Endothelial cell of umbilical vein (primary cell): Measurements from ENCODE around the gene RFX1. TPM values are rescaled to one million over a fixed set of nuclear protein-coding genes. Genes with fewer than 3 reads are reported as not detected.

ENCODE experiments used
- BruUV-seq: library from RNA; stranded (reverse); fragments of 400-500 nt; replicated peaks from 2 replicates; lab custom pipeline; 2021; lab: Mats Ljungman, UMichigan
- CTCF ChIA-PET: fragments of 300-600, 350-600 bp; sonication (Branson Sonifier 250); formaldehyde crosslinking; loops from one replicate; lab custom pipeline; 2021; ENCODE audit warnings: antibody characterized with exemption, inconsistent platforms; lab: Charles Lee
- POLR2A ChIA-PET: fragments of 300-600, 350-600 bp; sonication (Branson Sonifier 250); formaldehyde crosslinking; loops from one replicate; lab custom pipeline; 2021; ENCODE audit warnings: antibody characterized with exemption, inconsistent platforms; lab: Charles Lee
- DNase-seq: peaks from one replicate; pipeline ENCODE4 v3.0.0-alpha.2; 2011; ENCODE audit warnings: low read depth, low spot score
- FAIRE-seq: peaks from 2 replicates; lab custom pipeline; 2011; peaks lifted over from hg19 to GRCh38; lab: Jason Lieb, UNC
- H2AFZ ChIP-seq: 2 replicates; pipeline ENCODE4 v1.6.0; 2012; ENCODE audit warnings: low read depth, low read length, control low read depth, inconsistent platforms
- H3K27ac ChIP-seq: 2 replicates; pipeline ENCODE4 v1.5.1; 2011; ENCODE audit warnings: low read depth, mild to moderate bottlenecking, control low read depth, low read length, moderate library complexity; ENCODE audit not compliant: insufficient read depth
- H3K27me3 ChIP-seq, 2 experiments: 2 replicates each; pipeline versions ENCODE4 v1.6.0 to v1.6.1; 2011; ENCODE audit warnings: low read length in 2 of 2, mixed read lengths in 1 of 2; ENCODE audit not compliant: control insufficient read depth in 2 of 2, insufficient read depth in 2 of 2
- H3K36me3 ChIP-seq, 2 experiments: 2 replicates in 1 of 2; 3 replicates in 1 of 2; pipeline ENCODE4 v1.5.1; 2011; ENCODE audit warnings: low read length in 2 of 2, mild to moderate bottlenecking in 1 of 2, moderate library complexity in 1 of 2; ENCODE audit not compliant: control insufficient read depth in 2 of 2, insufficient read depth in 2 of 2; ENCODE audit errors: extremely low read depth in 1 of 2
- H3K4me1 ChIP-seq: 3 replicates; pipeline ENCODE4 v1.5.1; 2011; ENCODE audit warnings: mild to moderate bottlenecking, low read length; ENCODE audit not compliant: control insufficient read depth, insufficient read depth; ENCODE audit errors: extremely low read depth
- H3K4me2 ChIP-seq: 2 replicates; pipeline ENCODE4 v1.6.1; 2011; ENCODE audit warnings: low read length, control low read depth, mixed read lengths; ENCODE audit not compliant: insufficient read depth
- H3K4me3 ChIP-seq, 3 experiments: fragments of 200-600 bp in 1 of 3; sonication (generic), shearing (Covaris generic) in 1 of 3; replicated peaks in 1 of 3; 2 replicates each; pipeline ENCODE4 v1.5.1; 2011 to 2016; ENCODE audit warnings: control low read depth in 3 of 3, low read length in 3 of 3, mild to moderate bottlenecking in 2 of 3, inconsistent platforms in 1 of 3, low read depth in 1 of 3, moderate library complexity in 1 of 3; ENCODE audit not compliant: insufficient read depth in 1 of 3
- H3K79me2 ChIP-seq: 2 replicates; pipeline ENCODE4 v1.6.0; 2012; ENCODE audit warnings: low read length, inconsistent platforms; ENCODE audit not compliant: control insufficient read depth, insufficient read depth
- H3K9ac ChIP-seq: replicated peaks from 2 replicates; pipeline ENCODE3; 2011; ENCODE audit warnings: low read length, control low read depth; ENCODE audit not compliant: insufficient read depth; ENCODE audit errors: extremely low read depth
- H3K9me1 ChIP-seq: replicated peaks from 3 replicates; pipeline ENCODE4 v1.6.0; 2011; ENCODE audit warnings: mild to moderate bottlenecking, low read length; ENCODE audit not compliant: control insufficient read depth, insufficient read depth; ENCODE audit errors: extremely low read depth
- H3K9me3 ChIP-seq: replicated peaks from 2 replicates; pipeline ENCODE4 v1.5.1; 2012; ENCODE audit warnings: low read length, inconsistent platforms; ENCODE audit not compliant: control insufficient read depth, insufficient read depth
- H4K20me1 ChIP-seq: replicated peaks from 2 replicates; pipeline ENCODE3; 2011; ENCODE audit warnings: mild to moderate bottlenecking, low read length; ENCODE audit not compliant: control insufficient read depth, insufficient read depth; ENCODE audit errors: extremely low read depth
- CTCF ChIP-seq, 2 donors: IDR thresholded peaks; 1 replicate in 1 of 2; 2 replicates in 1 of 2; pipeline ENCODE4 v1.5.1; 2011; ENCODE audit warnings: low read length in 2 of 2, mild to moderate bottlenecking in 2 of 2, moderate library complexity in 2 of 2, control low read depth in 1 of 2, inconsistent platforms in 1 of 2, low read depth in 1 of 2; ENCODE audit not compliant: insufficient read depth in 1 of 2; ENCODE audit errors: extremely low read depth in 1 of 2
- EZH2 ChIP-seq: IDR thresholded peaks from 2 replicates; pipeline ENCODE4 v1.6.1; 2012; ENCODE audit warnings: borderline replicate concordance, low read depth, mild to moderate bottlenecking, moderate library complexity, low read length, inconsistent platforms; ENCODE audit not compliant: severe bottlenecking
- FOS ChIP-seq: IDR thresholded peaks from 2 replicates; pipeline ENCODE4 v1.6.1; 2011; ENCODE audit warnings: mild to moderate bottlenecking, low read length, moderate library complexity, borderline replicate concordance; ENCODE audit not compliant: insufficient read depth
- GATA2 ChIP-seq: IDR thresholded peaks from 2 replicates; pipeline ENCODE4 v1.7.0; 2011; ENCODE audit warnings: low read depth, mild to moderate bottlenecking, moderate library complexity, mixed read lengths, low read length; ENCODE audit not compliant: insufficient read length, insufficient read depth
- JUN ChIP-seq: IDR thresholded peaks from 2 replicates; pipeline ENCODE4 v1.6.1; 2011; ENCODE audit warnings: borderline replicate concordance, low read depth; ENCODE audit not compliant: insufficient read length, insufficient read depth
- MAX ChIP-seq: IDR thresholded peaks from 2 replicates; pipeline ENCODE4 v1.6.1; 2011; ENCODE audit not compliant: insufficient read depth, insufficient read length
- MYC ChIP-seq: IDR thresholded peaks from one replicate; pipeline ENCODE4 v1.6.1; 2011; ENCODE audit warnings: mild to moderate bottlenecking, low read depth, low read length
- POLR2A ChIP-seq: IDR thresholded peaks from 2 replicates; pipeline ENCODE4 v1.6.1; 2012; ENCODE audit warnings: low read depth, mild to moderate bottlenecking, control low read depth, low read length
- POLR2AphosphoS5 ChIP-seq: IDR thresholded peaks from 2 replicates; pipeline ENCODE4 v1.6.1; 2012; ENCODE audit warnings: low read depth, mild to moderate bottlenecking, control low read depth, low read length, moderate library complexity; ENCODE audit not compliant: insufficient read depth
- dilution Hi-C: fragments of 300-500 bp; cut with MboI; formaldehyde crosslinking; loops from one replicate; pipeline ENCODE4 v1.15.0; 2019; ENCODE audit warnings: low sequenced_read_pairs; ENCODE audit not compliant: extremely low pct_ligation_motif_present
- intact Hi-C: fragments of 100-400 bp; cut with micrococcal nuclease; formaldehyde crosslinking; loops from one replicate; pipeline ENCODE4 v1.10.0; 2022
- polyA plus RNA-seq, 4 experiments: library from polyadenylated mRNA; depleted of rRNA in 3 of 4; stranded (reverse) in 3 of 4; unstranded in 1 of 4; fragments of >200 nt; gene quantifications; 2 replicates each; pipeline versions ENCODE4 v1.2.1 to v1.2.3, GENCODE V29; 2011 to 2012; ENCODE audit warnings: missing spikeins in 1 of 4
- total RNA-seq: library from RNA; stranded (reverse); gene quantifications from 2 replicates; pipeline ENCODE4 v1.2.3, GENCODE V29; 2021

Gene RFX1
- total and polyA plus RNA-seq, 2 donors (not counting 3 experiments of a cell fraction or from before 2014, with no cell fraction given), result 2.3 to 14.7 TPM

DNA sequence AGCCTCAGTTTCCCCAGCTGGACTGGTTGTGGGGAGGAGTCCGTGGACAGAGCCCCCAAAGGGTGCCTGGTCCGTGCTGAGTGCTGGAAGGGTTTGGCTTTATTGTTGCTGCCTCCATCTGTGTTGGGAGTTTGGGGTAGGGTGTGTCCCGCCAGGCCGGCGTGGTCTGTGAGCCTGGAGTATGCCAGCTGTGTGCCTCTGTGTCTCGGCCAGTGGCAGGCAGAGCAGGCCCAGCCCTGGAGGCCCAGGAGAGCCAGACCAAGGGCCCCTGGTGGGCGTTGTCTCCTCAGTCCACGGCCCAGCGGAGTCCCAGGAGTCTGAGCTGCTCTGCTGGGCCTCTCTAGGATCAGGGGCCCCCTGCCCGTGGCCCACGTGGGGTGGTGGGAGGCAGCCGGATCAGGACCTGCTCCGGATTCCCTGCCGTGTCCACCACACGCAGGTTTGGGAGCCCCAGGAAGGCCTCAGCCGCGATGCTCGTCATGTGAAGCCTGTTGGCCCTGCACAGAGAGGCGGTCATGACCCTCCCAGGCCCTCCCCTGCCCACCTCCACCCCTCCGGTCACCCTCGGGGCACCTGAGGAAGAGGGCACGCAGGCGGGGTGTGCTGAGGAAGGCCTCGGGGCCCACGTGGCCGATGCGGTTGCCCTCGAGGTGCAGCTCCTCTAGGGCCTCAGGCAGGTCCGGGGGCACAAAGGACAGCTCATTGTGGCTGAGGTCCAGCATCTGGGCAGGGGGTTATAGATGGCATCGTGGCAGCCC, 74.5 kb downstream of the RFX1 start:
- dilution Hi-C loops (no loop called here), intact Hi-C loops (no loop called here)
- H2AFZ ChIP-seq, result no peak overlapping the region
- no peak overlapping the region for H3K4me3 ChIP-seq
- ChIA-PET POLR2A (interaction anchor here (0.6 kb wide), 1 partner anchor 22 kb away, joined by 8 read pairs; no protein-coding TSS in a partner anchor), CTCF (interaction anchor here (0.7 to 1.5 kb wide), 2 partner anchors 10 to 110 kb away, joined by 3 to 4 read pairs; no protein-coding TSS in a partner anchor)
- no peak overlapping the region for H3K4me2 ChIP-seq
- DNase-seq, result no peak
- no peaks in the 10 kb centered on the region for H3K9me3 ChIP-seq
- FAIRE-seq, result no peak
- TF ChIP-seq CTCF (IDR thresholded peaks at IDR 0.05; ENCODE audit: extremely low read depth in 1 of 2, insufficient read depth in 1 of 2, low read depth in 1 of 2, low read length in 2 of 2) (no peak), EZH2 (no peak), GATA2 (no peak)
- no peaks in the 10 kb centered on the region for H3K79me2 ChIP-seq
- no peaks in the 10 kb centered on the region for H3K27me3 ChIP-seq
- H3K9ac ChIP-seq, result no peak overlapping the region
- H3K36me3 ChIP-seq, result peaks cover 0 to 4% of the 10 kb centered on the region in 2 experiments
- no peaks in the 10 kb centered on the region for H3K9me1 ChIP-seq
- no TSS peak for BruUV-seq
- no peaks in the 10 kb centered on the region for H3K4me1 ChIP-seq
- H3K27ac ChIP-seq, result no peak overlapping the region
- no peaks in the 10 kb centered on the region for H4K20me1 ChIP-seq

DNA sequence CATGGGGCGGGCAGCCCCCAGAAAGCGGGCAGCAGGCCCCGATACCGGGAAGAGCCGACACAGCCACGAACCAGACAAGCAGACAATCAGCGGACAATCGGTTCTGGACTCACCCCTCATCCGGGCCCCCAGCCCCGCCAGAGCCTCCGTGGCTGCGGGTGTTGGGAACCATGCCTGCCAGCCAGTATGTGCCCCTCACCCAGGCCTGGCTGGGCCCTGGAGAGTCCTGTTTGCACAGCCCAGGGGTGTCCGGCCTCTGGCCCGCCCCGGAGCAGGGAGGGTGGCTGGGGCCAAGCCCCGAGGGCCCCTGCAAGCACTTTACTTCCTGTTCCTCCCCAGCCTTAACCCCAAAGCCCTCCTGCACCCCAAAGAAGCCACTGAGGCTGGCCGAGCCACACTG, 75.7 kb downstream of the RFX1 start:
- intact Hi-C loops (no loop called here), dilution Hi-C loops (no loop called here)
- H3K27ac ChIP-seq, result no peak overlapping the region
- TF ChIP-seq CTCF (IDR thresholded peaks at IDR 0.05; ENCODE audit: extremely low read depth in 1 of 2, insufficient read depth in 1 of 2, low read depth in 1 of 2, low read length in 2 of 2), result no peak
- TF ChIP-seq POLR2A, result no peak
- TF ChIP-seq MAX, result no peak
- no peak for TF ChIP-seq JUN
- TF ChIP-seq FOS, result no peak
- no peak for TF ChIP-seq POLR2AphosphoS5
- TF ChIP-seq GATA2, result no peak
- no peak for TF ChIP-seq EZH2
- TF ChIP-seq MYC, result no peak
- H3K4me1 ChIP-seq, result no peaks in the 10 kb centered on the region
- TSS peak; percentile 39 for BruUV-seq
- CTCF ChIA-PET, result no interaction called here
- H3K4me3 ChIP-seq, result no peak overlapping the region
- no peaks in the 10 kb centered on the region for H3K9me3 ChIP-seq
- DNase-seq (no peak), FAIRE-seq (no peak)
- POLR2A ChIA-PET, result no interaction called here
- no peaks in the 10 kb centered on the region for H3K27me3 ChIP-seq
- H3K9ac ChIP-seq, result no peak overlapping the region
- H2AFZ ChIP-seq, result no peak overlapping the region
- H3K79me2 ChIP-seq, result no peaks in the 10 kb centered on the region
- no peak overlapping the region for H3K4me2 ChIP-seq
- H3K9me1 ChIP-seq, result no peaks in the 10 kb centered on the region
- peaks cover 0 to 6% of the 10 kb centered on the region in 2 experiments for H3K36me3 ChIP-seq
- H4K20me1 ChIP-seq, result no peaks in the 10 kb centered on the region
